ENCODE results near the gene CACNB1.

Gene CACNB1

GRCh38 chr17:39200070-39200879, 2.8 kb upstream of the CACNB1 start, which contains the start of gene RPL19:
Gene RPL19, plus strand, starts transcription at chr17:39200283. Its CDS starts 62 bp downstream, at chr17:39200345.
- DNase-seq = peak; percentile 82

GRCh38 chr17:39199820-39200069, 2.3 kb upstream of the CACNB1 start:
- DNase-seq = peak; percentile 89

GRCh38 chr17:39198186-39198566, 707 bp upstream of the CACNB1 start:
- no peak for DNase-seq

GRCh38 chr17:39196808-39197291, 619 bp downstream of the CACNB1 start:
- DNase-seq = peak; percentile 16

GRCh38 chr17:39196241-39196807, 1.1 kb downstream of the CACNB1 start:
- no peak for DNase-seq

- no peak for DNase-seq
These were observed 1.8 kb downstream of the CACNB1 start for GRCh38 chr17:39195568-39196160.

GRCh38 chr17:39194985-39195524, 2.4 kb downstream of the CACNB1 start:
- DNase-seq = no peak

GRCh38 chr17:39194089-39194984, 3.1 kb downstream of the CACNB1 start:
- no peak for DNase-seq

- DNase-seq = no peak
These were observed 4.1 kb downstream of the CACNB1 start for GRCh38 chr17:39193346-39193745.

GRCh38 chr17:39192901-39193300, 4.6 kb downstream of the CACNB1 start:
- no peak for DNase-seq

GRCh38 chr17:39191750-39192510, 5.5 kb downstream of the CACNB1 start:
- no peak for DNase-seq

- DNase-seq = no peak
These were observed 10.2 kb downstream of the CACNB1 start for GRCh38 chr17:39187152-39187830.

- DNase-seq = no peak
These were observed 10.9 kb downstream of the CACNB1 start for GRCh38 chr17:39186481-39187002.

- no peak for DNase-seq
These were observed 13.7 kb downstream of the CACNB1 start for GRCh38 chr17:39183720-39184119.

GRCh38 chr17:39183045-39183444, 14.4 kb downstream of the CACNB1 start:
- no peak for DNase-seq

- DNase-seq = no peak
These were observed 16.2 kb downstream of the CACNB1 start for GRCh38 chr17:39181303-39181702.

- DNase-seq = no peak
These were observed 18.9 kb downstream of the CACNB1 start for GRCh38 chr17:39178536-39178935.

- DNase-seq = no peak
These were observed 20.2 kb downstream of the CACNB1 start for GRCh38 chr17:39177256-39177655.

GRCh38 chr17:39175695-39176093, 21.8 kb downstream of the CACNB1 start:
- DNase-seq = no peak

GRCh38 chr17:39174920-39175694, 22.4 kb downstream of the CACNB1 start:
- DNase-seq = peak; percentile 75
